Testis (tissue), 3 donors: Measurements from ENCODE around the gene GRIA1. TPM values are rescaled to one million over a fixed set of nuclear protein-coding genes. Genes with fewer than 3 reads are reported as not detected.

Experiments
- DNase-seq: peaks from one replicate; pipeline ENCODE4 v3.0.0-alpha.2; 2019
- H3K27ac ChIP-seq, 2 donors: fragments of 200-600 bp; sonication (generic); one replicate each; pipeline ENCODE4 v1.5.1; 2019
- H3K27me3 ChIP-seq: fragments of 200-600 bp; sonication (generic); one replicate; pipeline ENCODE4 v1.5.1; 2019
- H3K36me3 ChIP-seq: fragments of 200-600 bp; sonication (generic); one replicate; pipeline ENCODE4 v1.5.1; 2017; ENCODE audit warnings: low read depth; ENCODE audit errors: missing control alignments
- H3K4me1 ChIP-seq: fragments of 200-600 bp; sonication (generic); one replicate; pipeline ENCODE4 v1.5.1; 2019
- H3K4me3 ChIP-seq, 2 donors: fragments of 200-600 bp; sonication (generic); one replicate each; pipeline ENCODE4 v1.5.1; 2017 to 2019
- H3K9me3 ChIP-seq: fragments of 200-600 bp; sonication (generic); one replicate; pipeline ENCODE4 v1.5.1; 2017
- CTCF ChIP-seq, 3 experiments: fragments of 450-650 bp in 2 of 3; fragments of 200-600 bp in 1 of 3; sonication (generic) in 1 of 3; IDR thresholded peaks; one replicate each; pipeline ENCODE4 v1.5.1; 2016 to 2019; ENCODE audit warnings: antibody characterized with exemption in 3 of 3, mild to moderate bottlenecking in 2 of 3, moderate library complexity in 1 of 3
- POLR2A ChIP-seq: fragments of 450-650 bp; IDR thresholded peaks from one replicate; pipeline ENCODE4 v1.6.1; 2017; ENCODE audit warnings: antibody characterized with exemption, mild to moderate bottlenecking, moderate library complexity
- WGBS, 2 donors: methylation state at CpG; one replicate each; pipeline ENCODE4 v1.1.5; 2018; 5-methylcytosine and 5-hydroxymethylcytosine counted together
- intact Hi-C: fragments of 100-400 bp; cut with DNase I; formaldehyde crosslinking; loops from one replicate; pipeline ENCODE4 v1.15.1; 2023; ENCODE audit warnings: low total_unique reads
- polyA plus RNA-seq: library from polyadenylated mRNA; stranded (reverse); fragments of 350-450 nt; fragmentation: Illumina TruSeq; extraction: RNeasy Lipid Tissue Mini Kit (QIAGEN cat#74804); gene quantifications from one replicate; pipeline ENCODE4 v1.2.3, GENCODE V29; 2014; ENCODE audit warnings: low read depth, low replicate concordance; ENCODE audit not compliant: insufficient read depth
- total RNA-seq, 2 donors: library from RNA; depleted of rRNA; stranded (reverse); fragments of >200 nt; gene quantifications; one replicate each; pipeline ENCODE4 v1.2.3, GENCODE V29; 2016

Gene GRIA1
- total and polyA plus RNA-seq, 3 donors from 2014 or later, result 0.93 to 5.4 (median 3.5) TPM

GRCh38 chr5:153658606-153659005 lies 168.1 kb downstream of the GRIA1 start:
- WGBS, 2 donors, result 41 to 42% methylated on average over 5 of the region's 5 CpGs
- Histone ChIP-seq H3K36me3 (no peaks in the 10 kb centered on the region), H3K4me3 (no peak overlapping the region), H3K27ac (no peak overlapping the region), H3K27me3 (no peaks in the 10 kb centered on the region), H3K4me1 (no peaks in the 10 kb centered on the region), H3K9me3 (no peaks in the 10 kb centered on the region)
- DNase-seq, result no peak
- intact Hi-C loops, result no loop called here
- TF ChIP-seq CTCF (IDR thresholded peaks at IDR 0.05) (no peak), POLR2A (no peak)

- 78 to 86% methylated on average over 2 of the region's 2 CpGs for WGBS, 2 donors
These were observed 168.7 kb downstream of the GRIA1 start for GRCh38 chr5:153659039-153659736.

GRCh38 chr5:153660919-153661318 lies 170.4 kb downstream of the GRIA1 start:
- H3K4me3 ChIP-seq, result no peak overlapping the region
- 47 to 68% methylated on average over 2 of the region's 2 CpGs for WGBS, 2 donors
- intact Hi-C loops, result no loop called here
- H3K27ac ChIP-seq, result no peak overlapping the region
- no peaks in the 10 kb centered on the region for H3K36me3 ChIP-seq
- no peaks in the 10 kb centered on the region for H3K27me3 ChIP-seq
- H3K9me3 ChIP-seq, result no peaks in the 10 kb centered on the region
- no peaks in the 10 kb centered on the region for H3K4me1 ChIP-seq
- TF ChIP-seq CTCF (IDR thresholded peaks at IDR 0.05) (no peak), POLR2A (no peak)
- no peak for DNase-seq

More at GRCh38 chr5:153659039-153659736, 168.7 kb downstream of the GRIA1 start:
- no peaks in the 10 kb centered on the region for H3K27me3 ChIP-seq
- TF ChIP-seq POLR2A (no peak), CTCF (IDR thresholded peaks at IDR 0.05) (no peak)
- H3K4me3 ChIP-seq, result no peak overlapping the region
- no peak overlapping the region for H3K27ac ChIP-seq
- DNase-seq, result no peak
- intact Hi-C loops, result no loop called here
- no peaks in the 10 kb centered on the region for H3K36me3 ChIP-seq
- no peaks in the 10 kb centered on the region for H3K9me3 ChIP-seq
- no peaks in the 10 kb centered on the region for H3K4me1 ChIP-seq

- WGBS, 2 donors, result 78 to 85% methylated on average over 2 of the region's 2 CpGs
- Histone ChIP-seq H3K4me3 (no peak overlapping the region), H3K27me3 (no peaks in the 10 kb centered on the region), H3K36me3 (no peaks in the 10 kb centered on the region), H3K27ac (no peak overlapping the region), H3K4me1 (no peaks in the 10 kb centered on the region), H3K9me3 (no peaks in the 10 kb centered on the region)
- no peak for DNase-seq
- TF ChIP-seq CTCF (IDR thresholded peaks at IDR 0.05) (no peak), POLR2A (no peak)
- intact Hi-C loops, result no loop called here
These were observed 171.4 kb downstream of the GRIA1 start for GRCh38 chr5:153661897-153662296.

GRCh38 chr5:153670101-153670500 lies 179.6 kb downstream of the GRIA1 start:
- WGBS, 2 donors, result 95 to 98% methylated on average over 1 of the region's 1 CpG
- no peaks in the 10 kb centered on the region for H3K36me3 ChIP-seq
- no peak overlapping the region for H3K27ac ChIP-seq
- no peak for TF ChIP-seq POLR2A
- no peak for TF ChIP-seq CTCF (IDR thresholded peaks at IDR 0.05)
- no peaks in the 10 kb centered on the region for H3K9me3 ChIP-seq
- no peak for DNase-seq
- H3K4me3 ChIP-seq, result no peak overlapping the region
- intact Hi-C loops, result no loop called here
- H3K27me3 ChIP-seq, result no peaks in the 10 kb centered on the region
- no peaks in the 10 kb centered on the region for H3K4me1 ChIP-seq
